T-helper 1 cell treated with Interleukin-12 subunit alpha and Interleukin-12 subunit beta and Interleukin-4 antibody, amounts not matched to agents 30 μg/mL and 1 μg/mL, for 36 hours (primary cell): Measurements from ENCODE around the gene ICE2.
A peak's percentile ranks its signal among the peaks of the same experiment; 100 is the strongest.
"Not testable (repeated sequence)": the region's sequence is repeated elsewhere in the genome, so short reads cannot be mapped to it uniquely, and the experiment has no call there.

Experiments used
- H3K27ac Mint-ChIP-seq: one replicate; pipeline ENCODE4 v1.8.0; 2021; ENCODE audit warnings: mild to moderate bottlenecking, mixed read lengths
- H3K27me3 Mint-ChIP-seq: one replicate; pipeline ENCODE4 v1.8.0; 2021; ENCODE audit warnings: low read depth, mixed read lengths
- H3K36me3 Mint-ChIP-seq: one replicate; pipeline ENCODE4 v1.8.0; 2021; ENCODE audit warnings: low read depth, mixed read lengths
- H3K4me1 Mint-ChIP-seq: one replicate; pipeline ENCODE4 v1.8.0; 2021; ENCODE audit warnings: low read depth, mixed read lengths
- H3K4me3 Mint-ChIP-seq: one replicate; pipeline ENCODE4 v1.8.0; 2021; ENCODE audit warnings: mild to moderate bottlenecking, moderate library complexity, mixed read lengths
- H3K9me3 Mint-ChIP-seq: one replicate; pipeline ENCODE4 v1.8.0; 2021; ENCODE audit warnings: mixed read lengths

ICE2 gene

GRCh38 chr15:60414016-60414682, 64.8 kb downstream of the ICE2 start:
- no peaks in the 10 kb centered on the region for H3K9me3 Mint-ChIP-seq
- no peaks in the 10 kb centered on the region for H3K27me3 Mint-ChIP-seq
- no peak overlapping the region for H3K27ac Mint-ChIP-seq
- no peak overlapping the region for H3K4me3 Mint-ChIP-seq
- H3K4me1 Mint-ChIP-seq: peaks cover 1% of the 10 kb centered on the region
- peaks cover 2% of the 10 kb centered on the region for H3K36me3 Mint-ChIP-seq

GRCh38 chr15:60413231-60413824, 65.6 kb downstream of the ICE2 start:
- no peaks in the 10 kb centered on the region for H3K27me3 Mint-ChIP-seq

GRCh38 chr15:60412807-60413206, 66.1 kb downstream of the ICE2 start:
- H3K9me3 Mint-ChIP-seq, H3K4me3 Mint-ChIP-seq, H3K36me3 Mint-ChIP-seq, H3K27me3 Mint-ChIP-seq, H3K27ac Mint-ChIP-seq: not testable (repeated sequence)
- H3K4me1 Mint-ChIP-seq: peaks cover 10% of the 10 kb centered on the region

More at GRCh38 chr15:60413231-60413824, 65.6 kb downstream of the ICE2 start:
- H3K27ac Mint-ChIP-seq: no peak overlapping the region
- peaks cover 5% of the 10 kb centered on the region for H3K36me3 Mint-ChIP-seq
- no peak overlapping the region for H3K4me3 Mint-ChIP-seq
- H3K9me3 Mint-ChIP-seq: peaks cover 3% of the 10 kb centered on the region
- H3K4me1 Mint-ChIP-seq: peaks cover 7% of the 10 kb centered on the region

- peaks cover 11% of the 10 kb centered on the region for H3K4me1 Mint-ChIP-seq
- no peak overlapping the region for H3K27ac Mint-ChIP-seq
- no peak overlapping the region for H3K4me3 Mint-ChIP-seq
- peaks cover 5% of the 10 kb centered on the region for H3K36me3 Mint-ChIP-seq
- no peaks in the 10 kb centered on the region for H3K27me3 Mint-ChIP-seq
- peaks cover 3% of the 10 kb centered on the region for H3K9me3 Mint-ChIP-seq
Measured at GRCh38 chr15:60411774-60412425, 67.0 kb downstream of the ICE2 start.

GRCh38 chr15:60410350-60410749, 68.6 kb downstream of the ICE2 start:
- not testable (repeated sequence) for H3K36me3 Mint-ChIP-seq, H3K27ac Mint-ChIP-seq, H3K27me3 Mint-ChIP-seq, H3K4me3 Mint-ChIP-seq, H3K9me3 Mint-ChIP-seq
- H3K4me1 Mint-ChIP-seq: peaks cover 17% of the 10 kb centered on the region

- Mint-ChIP-seq H3K9me3 (peaks cover 3% of the 10 kb centered on the region), H3K27ac (peak overlapping the region; percentile 71), H3K4me3 (peak overlapping the region; percentile 35), H3K4me1 (peaks cover 17% of the 10 kb centered on the region), H3K36me3 (peaks cover 7% of the 10 kb centered on the region), H3K27me3 (no peaks in the 10 kb centered on the region)
Measured at GRCh38 chr15:60408463-60408981, 70.4 kb downstream of the ICE2 start.

GRCh38 chr15:60407415-60407805, 71.5 kb downstream of the ICE2 start:
- peaks cover 17% of the 10 kb centered on the region for H3K4me1 Mint-ChIP-seq
- no peak overlapping the region for H3K27ac Mint-ChIP-seq
- peaks cover 10% of the 10 kb centered on the region for H3K36me3 Mint-ChIP-seq
- H3K4me3 Mint-ChIP-seq: no peak overlapping the region
- peaks cover 3% of the 10 kb centered on the region for H3K9me3 Mint-ChIP-seq
- H3K27me3 Mint-ChIP-seq: peaks cover 7% of the 10 kb centered on the region

GRCh38 chr15:60406513-60407414, 72.2 kb downstream of the ICE2 start:
- peaks cover 7% of the 10 kb centered on the region for H3K27me3 Mint-ChIP-seq
- H3K27ac Mint-ChIP-seq: no peak overlapping the region
- H3K4me3 Mint-ChIP-seq: no peak overlapping the region
- H3K4me1 Mint-ChIP-seq: peaks cover 17% of the 10 kb centered on the region
- peaks cover 9% of the 10 kb centered on the region for H3K36me3 Mint-ChIP-seq
- peaks cover 3% of the 10 kb centered on the region for H3K9me3 Mint-ChIP-seq

- H3K4me1 Mint-ChIP-seq: peaks cover 20% of the 10 kb centered on the region
- H3K36me3 Mint-ChIP-seq: peaks cover 8% of the 10 kb centered on the region
- no peak overlapping the region for H3K4me3 Mint-ChIP-seq
- H3K27me3 Mint-ChIP-seq: peaks cover 7% of the 10 kb centered on the region
- H3K9me3 Mint-ChIP-seq: peaks cover 3% of the 10 kb centered on the region
- no peak overlapping the region for H3K27ac Mint-ChIP-seq
Measured at GRCh38 chr15:60405399-60405798, 73.5 kb downstream of the ICE2 start.

GRCh38 chr15:60404351-60404750, 74.6 kb downstream of the ICE2 start:
- not testable (repeated sequence) for H3K36me3 Mint-ChIP-seq, H3K27ac Mint-ChIP-seq, H3K4me3 Mint-ChIP-seq, H3K9me3 Mint-ChIP-seq, H3K27me3 Mint-ChIP-seq
- peaks cover 23% of the 10 kb centered on the region for H3K4me1 Mint-ChIP-seq

- H3K27me3 Mint-ChIP-seq: peaks cover 11% of the 10 kb centered on the region
- H3K4me1 Mint-ChIP-seq: peaks cover 27% of the 10 kb centered on the region
- no peak overlapping the region for H3K4me3 Mint-ChIP-seq
- H3K27ac Mint-ChIP-seq: no peak overlapping the region
- peaks cover 16% of the 10 kb centered on the region for H3K36me3 Mint-ChIP-seq
- H3K9me3 Mint-ChIP-seq: no peaks in the 10 kb centered on the region
Measured at GRCh38 chr15:60400944-60401343, 78.0 kb downstream of the ICE2 start.

GRCh38 chr15:60399931-60400330, 79.0 kb downstream of the ICE2 start:
- peaks cover 11% of the 10 kb centered on the region for H3K27me3 Mint-ChIP-seq
- H3K27ac Mint-ChIP-seq: peak overlapping the region; percentile 29
- no peak overlapping the region for H3K4me3 Mint-ChIP-seq

GRCh38 chr15:60399246-60399915, 79.6 kb downstream of the ICE2 start:
- Mint-ChIP-seq H3K36me3 (peaks cover 29% of the 10 kb centered on the region), H3K27ac (peak overlapping the region; percentile 95), H3K9me3 (no peaks in the 10 kb centered on the region), H3K4me3 (peak overlapping the region; percentile 78), H3K27me3 (peaks cover 11% of the 10 kb centered on the region), H3K4me1 (peaks cover 40% of the 10 kb centered on the region)

More at GRCh38 chr15:60399931-60400330, 79.0 kb downstream of the ICE2 start:
- H3K36me3 Mint-ChIP-seq: peaks cover 23% of the 10 kb centered on the region
- no peaks in the 10 kb centered on the region for H3K9me3 Mint-ChIP-seq
- peaks cover 35% of the 10 kb centered on the region for H3K4me1 Mint-ChIP-seq
